B cell (primary cell): ENCODE measurements around the gene MVB12B.

ENCODE experiments used
- CTCF ChIP-seq: fragments of 200-600 bp; IDR thresholded peaks from one replicate; pipeline ENCODE4 v1.8.0; 2022; ENCODE audit warnings: antibody characterized with exemption, mild to moderate bottlenecking
- EZH2 ChIP-seq: IDR thresholded peaks from 2 replicates; pipeline ENCODE4 v1.6.1; 2012; ENCODE audit warnings: borderline replicate concordance, low read depth, mild to moderate bottlenecking, moderate library complexity, low read length; ENCODE audit not compliant: insufficient read depth, poor library complexity, severe bottlenecking

GRCh38 chr9:126454215-126454614 lies 127.6 kb downstream of the MVB12B start:
- TF ChIP-seq CTCF: no peak
- no peak for TF ChIP-seq EZH2
